Lower leg skin (tissue), 3 donors: ENCODE measurements around the gene CLPTM1.

Experiments
- POLR2A ChIP-seq, 2 donors: fragments of 450-650 bp; IDR thresholded peaks; one replicate each; pipeline ENCODE4 v1.6.1; 2016 to 2017; ENCODE audit warnings: antibody characterized with exemption in 2 of 2, mild to moderate bottlenecking in 1 of 2, moderate library complexity in 1 of 2
- TF ChIP-seq, protein P1 (sequence below), 3 donors: fragments of 450-650 bp; IDR thresholded peaks; one replicate each; pipeline ENCODE4 v1.5.1; 2016; ENCODE audit warnings: antibody characterized with exemption in 3 of 3, mild to moderate bottlenecking in 3 of 3, moderate library complexity in 2 of 3

DNA sequence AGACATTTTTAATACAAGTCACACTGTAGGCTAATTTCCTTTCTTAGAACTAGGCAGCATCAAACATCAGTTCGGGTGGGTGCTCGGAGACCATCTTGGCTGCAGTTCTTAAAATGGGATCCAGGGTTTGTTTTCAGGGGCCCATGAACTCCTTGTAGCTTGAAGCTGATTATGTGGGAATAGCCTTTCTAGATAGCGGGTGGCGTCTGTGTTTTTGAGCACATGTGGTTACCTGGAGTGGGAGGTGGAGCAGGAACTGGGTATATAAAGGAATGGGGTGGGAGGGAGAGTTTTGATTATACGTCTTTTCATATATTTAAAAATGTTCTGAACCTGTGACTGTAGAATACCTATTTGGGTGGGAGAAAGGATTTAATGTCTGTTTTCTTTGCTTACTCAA lies 12.9 kb downstream of the CLPTM1 start:
- TF ChIP-seq, protein P1, sequence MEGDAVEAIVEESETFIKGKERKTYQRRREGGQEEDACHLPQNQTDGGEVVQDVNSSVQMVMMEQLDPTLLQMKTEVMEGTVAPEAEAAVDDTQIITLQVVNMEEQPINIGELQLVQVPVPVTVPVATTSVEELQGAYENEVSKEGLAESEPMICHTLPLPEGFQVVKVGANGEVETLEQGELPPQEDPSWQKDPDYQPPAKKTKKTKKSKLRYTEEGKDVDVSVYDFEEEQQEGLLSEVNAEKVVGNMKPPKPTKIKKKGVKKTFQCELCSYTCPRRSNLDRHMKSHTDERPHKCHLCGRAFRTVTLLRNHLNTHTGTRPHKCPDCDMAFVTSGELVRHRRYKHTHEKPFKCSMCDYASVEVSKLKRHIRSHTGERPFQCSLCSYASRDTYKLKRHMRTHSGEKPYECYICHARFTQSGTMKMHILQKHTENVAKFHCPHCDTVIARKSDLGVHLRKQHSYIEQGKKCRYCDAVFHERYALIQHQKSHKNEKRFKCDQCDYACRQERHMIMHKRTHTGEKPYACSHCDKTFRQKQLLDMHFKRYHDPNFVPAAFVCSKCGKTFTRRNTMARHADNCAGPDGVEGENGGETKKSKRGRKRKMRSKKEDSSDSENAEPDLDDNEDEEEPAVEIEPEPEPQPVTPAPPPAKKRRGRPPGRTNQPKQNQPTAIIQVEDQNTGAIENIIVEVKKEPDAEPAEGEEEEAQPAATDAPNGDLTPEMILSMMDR (IDR thresholded peaks at IDR 0.05) = no peak
- no peak for TF ChIP-seq POLR2A (IDR thresholded peaks at IDR 0.05)
